GM12873 (cell line): ENCODE data around the gene PCDHGC4.

Source experiments
- CTCF ChIP-seq: IDR thresholded peaks from 2 replicates; pipeline ENCODE4 v1.5.1; 2012; ENCODE audit warnings: low read depth, mild to moderate bottlenecking, moderate library complexity, low read length, control low read depth; ENCODE audit not compliant: insufficient read depth; ENCODE audit errors: missing control alignments

The PCDHGC4 gene

DNA sequence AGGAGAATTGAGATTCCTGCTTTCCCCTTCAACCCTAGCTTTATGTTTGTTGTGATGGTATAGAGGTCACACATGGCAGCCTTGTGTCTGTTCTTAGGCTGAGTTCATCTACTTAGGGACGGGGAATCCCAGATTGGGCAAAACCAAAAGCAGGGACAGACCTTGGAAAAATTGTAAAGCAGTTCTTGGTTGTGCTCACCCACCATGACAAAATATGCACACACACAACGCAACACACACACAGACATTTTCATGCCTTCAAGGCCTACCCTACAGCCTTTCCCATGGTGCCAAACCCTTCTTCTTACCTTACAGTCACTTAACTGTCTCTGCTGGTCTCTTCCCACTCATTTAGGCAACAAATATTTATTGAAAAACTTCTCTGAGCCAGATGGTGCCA is 18.9 kb downstream of the PCDHGC4 start:
- TF ChIP-seq CTCF: no peak

DNA sequence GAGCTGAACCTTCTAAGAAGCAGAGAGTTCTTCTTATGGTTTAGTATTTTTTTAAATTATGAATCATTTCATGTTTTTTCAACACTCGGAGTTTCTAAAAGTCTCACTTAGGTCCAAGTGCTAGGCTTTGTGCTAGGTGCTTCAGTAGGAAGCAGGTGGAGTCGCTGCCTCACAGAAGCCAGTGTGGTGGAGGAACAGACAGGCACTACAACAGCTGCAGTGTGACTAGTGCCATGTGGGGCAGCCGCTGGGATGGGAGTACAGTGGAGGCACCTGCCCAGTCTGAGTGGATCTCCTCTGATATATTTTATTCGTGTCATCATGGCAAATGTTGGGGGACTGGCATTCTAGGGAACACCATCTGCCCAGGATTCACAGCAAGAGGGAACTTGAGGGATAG is 19.4 kb downstream of the PCDHGC4 start:
- no peak for TF ChIP-seq CTCF

- TF ChIP-seq CTCF: no peak
These were observed 21.7 kb downstream of the PCDHGC4 start for GRCh38 chr5:141506381-141507155.

DNA sequence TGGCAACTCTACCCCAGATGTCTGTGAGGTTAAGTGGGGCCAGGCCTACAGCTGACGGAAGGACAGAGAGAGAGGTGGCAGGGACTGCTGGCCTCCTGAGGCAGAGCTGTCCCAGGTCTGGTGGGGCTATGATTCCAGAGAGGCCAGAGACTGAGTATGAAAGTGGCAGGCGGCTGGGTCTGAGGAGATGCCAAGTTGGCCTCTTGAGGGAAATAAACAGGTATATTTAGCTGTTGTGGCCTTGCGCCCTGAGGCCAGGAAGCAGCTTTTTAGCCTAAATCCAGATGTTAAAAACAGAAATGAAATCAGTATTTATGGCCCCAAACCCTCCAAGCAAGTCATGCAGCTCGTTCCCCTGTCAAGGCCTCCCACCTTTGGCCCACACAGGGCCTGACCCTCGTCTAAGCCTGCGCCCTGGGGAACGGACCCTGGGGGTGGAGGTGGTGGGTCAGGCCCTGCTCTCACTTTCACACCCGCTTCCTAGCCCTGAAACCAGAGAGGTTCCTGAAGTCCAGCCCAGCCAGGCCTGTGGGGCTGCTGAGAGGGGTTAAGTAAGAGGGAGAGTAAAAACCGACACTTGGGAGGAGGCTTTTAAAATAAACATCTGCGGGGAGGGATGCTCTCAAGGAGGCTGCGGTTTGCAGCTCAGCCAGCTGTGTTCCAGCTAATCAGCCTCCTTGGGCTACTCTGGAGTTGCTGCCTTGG is 22.7 kb downstream of the PCDHGC4 start:
- no peak for TF ChIP-seq CTCF

DNA sequence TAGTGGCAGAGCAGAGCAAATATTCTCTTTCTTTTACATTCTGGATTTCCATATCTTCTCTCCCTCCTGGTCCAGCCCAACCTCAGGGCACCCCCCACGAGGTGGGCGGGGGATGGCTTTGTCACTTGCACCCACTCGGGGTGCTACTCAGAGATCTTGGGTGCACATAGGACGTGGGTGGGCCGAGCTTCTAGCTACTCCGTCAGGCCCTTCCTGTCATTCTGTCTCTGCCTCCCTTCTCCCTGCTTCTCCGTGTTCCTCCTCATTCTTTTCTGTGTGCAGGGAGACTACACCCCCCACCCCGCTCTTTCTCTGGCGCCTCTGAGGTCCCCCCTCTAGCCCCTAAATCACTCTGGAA is 23.6 kb downstream of the PCDHGC4 start:
- no peak for TF ChIP-seq CTCF

DNA sequence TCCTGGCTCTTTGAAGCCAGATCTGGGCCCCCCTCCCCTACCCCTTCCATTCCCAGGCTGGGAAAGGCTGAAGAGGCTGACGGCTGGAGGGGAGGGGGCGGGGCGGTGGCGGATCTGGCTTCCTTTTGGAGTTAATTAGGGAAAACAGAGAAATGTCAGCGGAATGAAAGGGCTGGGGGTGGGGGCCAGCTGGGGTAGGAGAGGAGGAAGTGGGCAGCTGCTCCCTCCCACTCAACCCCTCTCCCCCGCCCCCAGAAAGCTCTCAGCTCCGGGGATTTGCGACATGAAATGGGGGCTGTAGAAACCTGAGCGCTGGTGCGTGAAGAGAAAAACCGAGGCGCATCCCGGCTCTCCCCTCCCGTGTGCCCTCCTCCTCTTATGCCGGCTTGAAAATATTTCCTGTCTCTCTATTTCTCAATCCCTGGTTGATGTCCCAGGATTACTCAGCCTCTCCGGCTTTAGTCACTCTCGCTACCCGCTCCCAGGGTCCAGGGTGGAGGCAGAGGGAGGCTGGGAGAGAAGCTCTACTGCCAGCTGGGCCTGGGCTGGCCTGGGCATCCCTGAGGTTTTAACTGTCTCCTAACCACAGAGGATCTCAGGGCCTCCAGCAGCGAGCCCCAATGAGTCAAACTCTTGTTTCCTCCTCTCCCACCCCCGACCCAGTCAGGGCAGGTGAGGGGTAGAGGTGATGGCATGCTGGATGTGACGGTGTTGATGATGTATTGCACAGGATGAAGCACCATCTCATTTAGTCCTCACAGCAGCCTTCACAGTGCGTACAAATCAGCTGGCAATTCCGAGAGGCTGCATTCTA is 24.2 kb downstream of the PCDHGC4 start:
- TF ChIP-seq CTCF: no peak

GRCh38 chr5:141510160-141510559 is 25.3 kb downstream of the PCDHGC4 start:
- no peak for TF ChIP-seq CTCF
